Suprapubic skin (tissue), 4 donors: ENCODE data around the gene FAAP100. TPM values are rescaled to one million over a fixed set of nuclear protein-coding genes. Genes with fewer than 3 reads are reported as not detected.

ENCODE experiments used
- DNase-seq, 2 donors: peaks; one replicate each; pipeline ENCODE4 v3.0.0-alpha.2; 2019; ENCODE audit warnings: low spot score in 2 of 2
- H3K27ac ChIP-seq: fragments of 200-600 bp; sonication (generic); one replicate; pipeline ENCODE4 v1.5.1; 2019
- H3K27me3 ChIP-seq: fragments of 200-600 bp; sonication (generic); one replicate; pipeline ENCODE4 v1.5.1; 2019
- H3K36me3 ChIP-seq: fragments of 200-600 bp; sonication (generic); one replicate; pipeline ENCODE4 v1.5.1; 2019
- H3K4me1 ChIP-seq: fragments of 200-600 bp; sonication (generic); one replicate; pipeline ENCODE4 v1.5.1; 2019
- H3K4me3 ChIP-seq: fragments of 200-600 bp; sonication (generic); one replicate; pipeline ENCODE4 v1.5.1; 2019; ENCODE audit warnings: mild to moderate bottlenecking
- H3K9me3 ChIP-seq: fragments of 200-600 bp; sonication (generic); one replicate; pipeline ENCODE4 v1.5.1; 2019
- CTCF ChIP-seq, 2 donors: fragments of 200-600 bp in 1 of 2; fragments of 450-650 bp in 1 of 2; sonication (generic) in 1 of 2; IDR thresholded peaks; one replicate each; pipeline ENCODE4 v1.5.1; 2016 to 2019; ENCODE audit warnings: antibody characterized with exemption in 2 of 2, mild to moderate bottlenecking in 1 of 2, moderate library complexity in 1 of 2
- EP300 ChIP-seq: sonication (generic); formaldehyde crosslinking; IDR thresholded peaks from one replicate; pipeline ENCODE4 v1.6.1; 2017; ENCODE audit warnings: antibody characterized with exemption
- POLR2A ChIP-seq, 2 donors: fragments of 450-650 bp; IDR thresholded peaks; one replicate each; pipeline ENCODE4 v1.6.1; 2017; ENCODE audit warnings: antibody characterized with exemption in 2 of 2, mild to moderate bottlenecking in 2 of 2, moderate library complexity in 2 of 2
- POLR2AphosphoS5 ChIP-seq, 3 donors: sonication (generic); formaldehyde crosslinking; IDR thresholded peaks; one replicate each; pipeline ENCODE4 v1.6.1; 2017; ENCODE audit warnings: antibody characterized with exemption in 3 of 3
- WGBS: methylation state at CpG from one replicate; pipeline ENCODE4 v1.1.5; 2018; 5-methylcytosine and 5-hydroxymethylcytosine counted together
- total RNA-seq, 4 donors: library from RNA; depleted of rRNA; stranded (reverse); fragments of >200 nt; gene quantifications; one replicate each; pipeline ENCODE4 v1.1.0, GENCODE V29; 2016

FAAP100 gene
- total RNA-seq, 4 donors from 2014 or later, result 33.0 to 44.2 (median 37.7) TPM

- DNase-seq, result no peak
- Histone ChIP-seq H3K27ac (no peak overlapping the region), H3K9me3 (no peaks in the 10 kb centered on the region), H3K4me1 (peaks cover 21% of the 10 kb centered on the region), H3K36me3 (peaks cover 62% of the 10 kb centered on the region), H3K27me3 (no peaks in the 10 kb centered on the region), H3K4me3 (no peak overlapping the region)
- WGBS, result 88% methylated on average over 9 of the region's 11 CpGs
- no peak for TF ChIP-seq POLR2A (IDR thresholded peaks at IDR 0.05)
- TF ChIP-seq POLR2AphosphoS5 (IDR thresholded peaks at IDR 0.05), result no peak
- TF ChIP-seq CTCF (IDR thresholded peaks at IDR 0.05), result no peak
- TF ChIP-seq EP300, result no peak
These were observed 18.8 kb upstream of the FAAP100 start for GRCh38 chr17:81570964-81571363.

GRCh38 chr17:81569986-81570514 lies 17.9 kb upstream of the FAAP100 start:
- TF ChIP-seq POLR2AphosphoS5 (IDR thresholded peaks at IDR 0.05), result no peak
- no peak for TF ChIP-seq CTCF (IDR thresholded peaks at IDR 0.05)
- no peak for TF ChIP-seq EP300
- no peak for TF ChIP-seq POLR2A (IDR thresholded peaks at IDR 0.05)

DNA sequence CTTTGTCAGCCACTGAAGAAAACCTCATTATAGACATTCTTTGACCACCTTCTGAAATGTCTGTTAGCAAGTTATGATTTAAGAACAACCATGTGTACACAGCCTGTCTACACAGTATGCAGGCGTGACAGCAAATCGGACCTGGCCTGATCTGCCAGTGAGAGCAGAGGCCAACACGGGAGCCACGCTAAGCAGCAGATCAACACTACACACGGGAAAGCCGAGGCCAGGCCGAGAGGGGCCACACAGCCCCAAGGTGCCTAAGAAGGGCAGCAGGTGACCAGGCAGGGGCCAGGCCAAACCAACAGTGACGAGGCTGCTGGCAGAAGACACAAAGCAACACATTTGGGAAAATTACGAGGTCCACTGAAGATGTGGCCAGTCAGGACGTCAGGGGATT lies 16.3 kb upstream of the FAAP100 start:
- Histone ChIP-seq H3K4me1 (peaks cover 23% of the 10 kb centered on the region), H3K9me3 (no peaks in the 10 kb centered on the region), H3K36me3 (peaks cover 79% of the 10 kb centered on the region), H3K4me3 (no peak overlapping the region), H3K27me3 (no peaks in the 10 kb centered on the region), H3K27ac (no peak overlapping the region)
- DNase-seq, result no peak
- TF ChIP-seq EP300, result no peak
- no peak for TF ChIP-seq POLR2A (IDR thresholded peaks at IDR 0.05)
- 93% methylated on average over 10 of the region's 10 CpGs for WGBS

More at GRCh38 chr17:81569986-81570514, 17.9 kb upstream of the FAAP100 start:
- Histone ChIP-seq H3K36me3 (peaks cover 64% of the 10 kb centered on the region), H3K4me3 (no peak overlapping the region), H3K9me3 (no peaks in the 10 kb centered on the region), H3K4me1 (peaks cover 23% of the 10 kb centered on the region), H3K27me3 (no peaks in the 10 kb centered on the region), H3K27ac (no peak overlapping the region)
- WGBS, result 96% methylated on average over 9 of the region's 18 CpGs
- DNase-seq, result no peak

- Histone ChIP-seq H3K4me3 (peak overlapping the region; percentile 18), H3K27ac (peak overlapping the region; percentile 37), H3K27me3 (no peaks in the 10 kb centered on the region), H3K4me1 (peaks cover 23% of the 10 kb centered on the region), H3K36me3 (peaks cover 86% of the 10 kb centered on the region), H3K9me3 (no peaks in the 10 kb centered on the region)
- no peak for TF ChIP-seq CTCF (IDR thresholded peaks at IDR 0.05)
- no peak for TF ChIP-seq EP300
- no peak for TF ChIP-seq POLR2A (IDR thresholded peaks at IDR 0.05)
- TF ChIP-seq POLR2AphosphoS5 (IDR thresholded peaks at IDR 0.05), result no peak
- 65% methylated on average over 4 of the region's 4 CpGs for WGBS
- DNase-seq, result no peak
These were observed 15.0 kb upstream of the FAAP100 start for GRCh38 chr17:81567191-81567590.

DNA sequence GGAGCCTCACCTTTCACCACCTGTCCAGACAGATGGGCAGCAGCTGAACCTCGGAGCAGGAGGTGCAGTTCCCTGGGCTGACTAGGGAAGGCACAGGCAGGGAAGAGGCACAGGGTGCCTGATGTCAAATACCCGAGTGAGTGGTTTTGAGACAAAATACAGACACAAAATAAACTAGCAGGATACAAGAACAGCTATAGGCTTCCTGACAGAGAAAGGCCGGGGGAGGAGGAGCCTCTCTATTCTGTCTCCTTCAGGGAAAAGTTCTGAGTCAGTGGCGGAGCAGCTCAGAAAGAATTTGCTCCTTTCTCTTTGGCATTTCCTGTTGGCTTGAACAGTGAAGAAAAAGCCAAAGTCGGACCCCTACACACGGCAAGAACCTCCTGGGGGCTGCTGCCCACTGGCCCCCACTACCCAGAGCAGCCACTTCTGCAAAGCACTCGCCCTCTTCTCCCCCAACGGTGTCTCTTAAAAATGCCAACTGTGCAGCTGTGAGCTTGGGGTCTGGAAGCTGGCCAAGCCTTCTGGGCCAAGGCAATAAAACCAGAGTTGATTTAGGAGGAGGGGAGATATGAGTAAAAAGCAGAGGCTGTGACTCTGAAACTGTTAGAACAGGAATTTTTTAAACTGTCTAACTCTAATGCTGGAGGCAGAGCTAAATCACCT lies 14.4 kb upstream of the FAAP100 start:
- WGBS, result 4% methylated on average over 8 of the region's 8 CpGs
- H3K36me3 ChIP-seq, result peaks cover 85% of the 10 kb centered on the region

GRCh38 chr17:81565231-81565630 lies 13.1 kb upstream of the FAAP100 start:
- no peak overlapping the region for H3K27ac ChIP-seq
- H3K36me3 ChIP-seq, result peaks cover 85% of the 10 kb centered on the region

More for the DNA sequence above, 14.4 kb upstream of the FAAP100 start:
- H3K4me1 ChIP-seq, result peaks cover 23% of the 10 kb centered on the region
- no peaks in the 10 kb centered on the region for H3K9me3 ChIP-seq
- TF ChIP-seq EP300, result no peak
- H3K4me3 ChIP-seq, result peak overlapping the region; percentile 18
- no peak for DNase-seq
- no peaks in the 10 kb centered on the region for H3K27me3 ChIP-seq
- H3K27ac ChIP-seq, result peak overlapping the region; percentile 37

More at GRCh38 chr17:81565231-81565630, 13.1 kb upstream of the FAAP100 start:
- Histone ChIP-seq H3K4me3 (no peak overlapping the region), H3K9me3 (no peaks in the 10 kb centered on the region), H3K4me1 (peaks cover 23% of the 10 kb centered on the region), H3K27me3 (no peaks in the 10 kb centered on the region)
- no peak for TF ChIP-seq POLR2AphosphoS5 (IDR thresholded peaks at IDR 0.05)
- TF ChIP-seq POLR2A (IDR thresholded peaks at IDR 0.05), result no peak
- no peak for TF ChIP-seq EP300
- TF ChIP-seq CTCF (IDR thresholded peaks at IDR 0.05), result no peak
- WGBS, result 75% methylated on average over 9 of the region's 16 CpGs
- no peak for DNase-seq
